HuH-7.5 (cell line): ENCODE measurements around the gene VRK3.
A peak's percentile ranks its signal among the peaks of the same experiment; 100 is the strongest.
"Not testable (repeated sequence)": the region's sequence is repeated elsewhere in the genome, so short reads cannot be mapped to it uniquely, and the experiment has no call there.

Source experiments
- DNase-seq: peaks from one replicate; pipeline ENCODE4 v3.0.0; 2011; ENCODE audit warnings: low spot score

The VRK3 gene

GRCh38 chr19:49988007-49988406 is 37.2 kb downstream of the VRK3 start:
- no peak for DNase-seq

DNA sequence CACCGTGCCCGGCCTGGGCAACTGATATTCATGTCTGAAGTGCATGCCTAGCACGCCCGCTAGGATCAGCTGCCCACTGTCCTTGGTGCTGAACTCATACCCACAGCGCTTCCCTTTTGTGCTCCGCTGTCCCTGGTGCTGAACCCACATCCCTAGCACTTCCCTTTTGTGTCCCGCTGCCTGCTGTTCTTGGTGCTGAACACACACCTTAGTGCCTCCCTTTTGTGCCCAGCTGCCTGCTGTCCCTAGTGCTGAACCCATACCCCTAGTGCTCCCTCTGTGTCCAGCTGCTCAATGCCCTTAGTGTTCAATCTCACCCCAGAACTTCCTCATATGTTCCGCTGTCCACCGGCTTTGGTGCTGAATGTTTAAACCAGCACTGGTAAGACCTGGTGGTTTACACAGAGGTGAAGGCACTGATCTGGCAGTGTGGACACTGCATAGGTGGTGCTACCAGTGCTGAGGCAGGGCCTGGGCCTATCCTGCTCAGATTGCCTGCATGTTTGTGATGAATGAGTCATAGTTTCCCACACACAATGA is 37.9 kb downstream of the VRK3 start:
- peak; percentile 67 for DNase-seq

GRCh38 chr19:49986354-49986753 is 38.8 kb downstream of the VRK3 start:
- DNase-seq, result no peak

DNA sequence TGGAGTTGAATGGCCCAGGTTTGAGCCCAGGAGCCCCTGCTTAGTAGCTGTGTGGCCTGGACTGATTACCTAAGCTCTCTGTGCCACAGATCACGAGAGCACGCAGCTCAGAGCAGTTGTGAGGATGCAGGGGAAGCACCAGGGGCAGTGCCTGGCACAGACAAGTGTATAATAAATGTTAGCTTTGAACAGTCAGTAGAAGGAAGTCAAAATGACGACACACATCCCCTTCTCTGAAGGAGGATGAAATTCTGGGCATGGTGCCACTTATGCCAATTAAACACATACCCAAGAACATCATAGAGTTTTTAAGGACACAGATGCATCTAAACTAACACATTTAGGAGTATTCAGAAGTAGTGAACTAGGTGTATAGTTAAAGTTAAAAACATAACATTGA is 39.3 kb downstream of the VRK3 start:
- DNase-seq, result no peak

- DNase-seq, result no peak
Measured at GRCh38 chr19:49984491-49984890, 40.7 kb downstream of the VRK3 start.

DNA sequence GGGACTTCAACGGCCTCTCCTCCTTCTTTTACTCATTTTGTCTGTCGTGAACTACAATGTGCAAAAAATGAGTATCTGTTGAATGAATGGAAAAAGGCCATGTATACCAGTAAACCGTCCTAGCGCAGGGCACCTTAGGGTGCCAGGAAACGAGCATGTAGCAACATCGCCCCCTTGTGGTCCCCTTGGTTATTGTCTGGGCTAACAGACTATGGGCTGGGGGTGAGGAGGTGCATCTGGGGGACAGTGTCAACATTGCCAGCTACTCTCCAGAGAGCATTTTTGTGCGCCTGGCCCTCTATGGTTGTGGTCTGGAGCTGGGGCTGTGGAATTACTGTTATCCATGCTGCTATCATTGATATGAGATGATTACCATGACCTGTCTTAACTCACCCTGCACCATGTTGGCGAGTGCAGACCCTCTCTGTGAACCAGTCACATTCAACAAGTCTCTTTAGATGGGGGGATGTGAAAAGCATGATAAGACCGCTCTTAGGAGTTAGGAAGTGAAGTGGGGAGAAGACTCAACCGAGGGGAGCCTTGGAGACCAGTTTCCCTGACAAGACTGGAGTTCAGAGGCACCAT is 41.4 kb downstream of the VRK3 start:
- DNase-seq, result peak; percentile 64

GRCh38 chr19:49981603-49982593 is 43.3 kb downstream of the VRK3 start:
- DNase-seq, result no peak

GRCh38 chr19:49978324-49978723 is 46.8 kb downstream of the VRK3 start:
- DNase-seq, result no peak

GRCh38 chr19:49977881-49978280 is 47.3 kb downstream of the VRK3 start:
- DNase-seq, result no peak

DNA sequence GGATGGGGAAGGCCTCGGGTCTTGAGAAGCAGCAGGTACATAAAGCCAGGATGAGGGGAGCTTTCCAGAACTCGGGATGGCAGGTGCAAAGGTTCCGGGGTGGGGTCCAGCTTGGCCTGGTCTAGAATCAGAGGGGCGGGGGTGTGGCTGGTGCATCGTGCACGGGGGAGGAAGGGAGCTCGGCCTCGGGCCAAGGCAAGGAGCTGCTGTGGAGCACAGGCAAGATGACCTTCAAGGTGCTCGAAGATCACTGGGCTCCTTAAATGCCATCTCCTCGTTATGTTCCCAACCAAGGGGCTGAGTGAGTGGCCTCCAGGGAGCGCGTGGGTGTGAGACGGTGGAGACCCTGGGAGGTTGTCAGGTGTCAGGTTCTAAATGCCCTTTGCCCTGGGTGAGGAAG is 48.1 kb downstream of the VRK3 start:
- no peak for DNase-seq

DNA sequence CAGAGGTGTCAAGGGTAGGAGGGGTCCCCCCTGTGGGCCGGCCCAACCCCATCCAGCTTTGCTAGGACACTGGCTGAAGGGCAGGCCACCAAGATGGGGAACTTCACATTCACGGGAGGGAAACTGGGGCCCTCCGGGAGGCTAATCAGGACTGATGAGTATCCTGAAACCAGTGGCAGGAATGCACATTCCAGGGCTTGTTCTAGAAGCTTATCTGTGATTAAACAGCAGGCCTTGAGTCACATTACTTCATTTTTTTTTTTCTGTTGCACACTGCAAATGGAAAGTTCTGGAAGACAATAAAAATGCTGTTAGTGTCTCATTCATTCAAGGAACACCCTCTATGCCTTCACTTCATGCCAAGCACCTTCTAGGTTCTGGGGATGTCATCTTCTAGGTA is 48.7 kb downstream of the VRK3 start:
- DNase-seq, result no peak

DNA sequence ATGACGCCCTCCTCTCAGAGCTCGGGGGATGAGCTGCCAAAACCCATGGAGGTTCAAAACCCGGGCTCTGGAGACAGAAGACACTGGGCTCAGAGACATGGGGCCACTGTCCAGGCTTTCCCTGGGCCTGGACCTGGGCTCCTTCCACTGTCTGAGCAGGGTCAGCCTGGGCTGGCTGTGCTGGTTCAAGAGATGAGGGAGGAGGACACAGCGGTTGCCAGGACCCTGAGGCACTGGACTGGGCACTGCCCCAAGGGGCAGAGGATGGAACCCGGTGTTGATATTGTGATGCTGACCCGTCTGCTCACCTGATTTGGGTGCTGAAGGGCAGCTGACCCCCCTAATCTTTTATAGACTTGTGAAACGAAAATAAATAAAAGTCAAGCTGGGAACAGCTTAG is 50.1 kb downstream of the VRK3 start:
- no peak for DNase-seq

DNA sequence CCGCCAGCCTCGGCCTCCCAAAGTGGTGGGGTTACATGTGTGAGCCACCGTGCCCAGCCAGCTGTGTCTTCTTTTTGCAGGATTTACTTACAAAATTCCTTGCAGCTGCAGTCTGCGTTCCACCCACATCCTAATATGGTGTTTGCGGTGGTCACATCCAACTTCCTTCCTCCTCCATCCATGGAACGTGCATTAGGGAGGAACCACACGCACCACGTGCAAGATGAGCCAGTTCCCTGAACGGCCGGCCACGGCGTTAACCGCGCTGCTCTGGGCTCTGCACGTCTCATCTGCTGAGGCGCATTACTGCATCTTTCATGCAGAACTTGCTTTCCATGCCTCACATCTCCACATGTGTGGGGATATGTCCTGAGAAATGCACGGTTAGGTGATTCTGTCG is 51.2 kb downstream of the VRK3 start:
- no peak for DNase-seq

- no peak for DNase-seq
Measured at GRCh38 chr19:49972841-49973240, 52.3 kb downstream of the VRK3 start.

DNA sequence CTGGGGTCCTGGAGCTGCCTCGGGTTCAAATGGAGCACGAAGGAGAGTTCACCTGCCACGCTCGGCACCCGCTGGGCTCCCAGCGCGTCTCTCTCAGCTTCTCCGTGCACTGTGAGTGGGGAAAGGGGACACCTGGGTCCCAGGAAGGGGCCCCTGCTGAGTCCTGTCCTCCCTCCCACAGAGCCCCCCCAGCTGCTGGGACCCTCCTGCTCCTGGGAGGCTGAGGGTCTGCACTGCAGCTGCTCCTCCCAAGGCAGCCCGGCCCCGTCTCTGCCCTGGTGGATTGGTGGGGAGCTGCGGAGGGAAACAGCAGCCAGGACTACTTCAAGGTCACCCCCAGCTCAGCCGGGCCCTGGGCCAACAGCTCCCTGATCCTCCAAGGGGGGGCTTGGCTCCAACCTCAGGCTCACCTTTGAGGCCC is 53.2 kb downstream of the VRK3 start:
- DNase-seq, result no peak

DNA sequence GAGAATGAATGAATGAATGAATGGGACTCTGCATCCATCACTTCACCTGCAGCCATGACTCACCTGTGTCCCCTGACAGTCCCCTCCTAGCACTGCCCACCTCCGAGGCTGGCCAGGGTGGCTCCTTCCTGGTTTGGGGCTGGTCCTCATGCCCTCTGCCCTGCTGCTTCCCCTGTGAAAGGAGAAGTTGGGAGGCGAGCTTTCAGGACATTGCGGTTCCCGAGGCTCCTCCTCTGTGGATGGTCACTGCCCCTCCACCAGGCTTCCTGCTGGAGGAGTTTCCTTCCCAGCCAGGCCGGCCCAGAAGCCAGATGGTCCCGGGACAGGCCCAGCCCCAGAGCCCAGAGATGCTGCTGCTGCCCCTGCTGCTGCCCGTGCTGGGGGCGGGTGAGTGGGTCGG is 55.8 kb downstream of the VRK3 start:
- not testable (repeated sequence) for DNase-seq

GRCh38 chr19:49968279-49968922 is 56.8 kb downstream of the VRK3 start:
- no peak for DNase-seq

DNA sequence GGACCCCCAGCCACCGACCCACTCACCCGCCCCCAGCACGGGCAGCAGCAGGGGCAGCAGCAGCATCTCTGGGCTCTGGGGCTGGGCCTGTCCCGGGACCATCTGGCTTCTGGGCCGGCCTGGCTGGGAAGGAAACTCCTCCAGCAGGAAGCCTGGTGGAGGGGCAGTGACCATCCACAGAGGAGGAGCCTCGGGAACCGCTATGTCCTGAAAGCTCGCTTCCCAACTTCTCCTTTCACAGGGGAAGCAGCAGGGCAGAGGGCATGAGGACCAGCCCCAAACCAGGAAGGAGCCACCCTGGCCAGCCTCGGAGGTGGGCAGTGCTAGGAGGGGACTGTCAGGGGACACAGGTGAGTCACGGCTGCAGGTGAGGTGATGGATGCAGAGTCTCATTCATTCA is 64.2 kb downstream of the VRK3 start, which contains the start of gene SIGLEC11:
Gene SIGLEC11 (minus strand): TSS at position 193 of the 400 bp plus-strand sequence. CDS start 91 bp downstream, at position 102.
- not testable (repeated sequence) for DNase-seq

DNA sequence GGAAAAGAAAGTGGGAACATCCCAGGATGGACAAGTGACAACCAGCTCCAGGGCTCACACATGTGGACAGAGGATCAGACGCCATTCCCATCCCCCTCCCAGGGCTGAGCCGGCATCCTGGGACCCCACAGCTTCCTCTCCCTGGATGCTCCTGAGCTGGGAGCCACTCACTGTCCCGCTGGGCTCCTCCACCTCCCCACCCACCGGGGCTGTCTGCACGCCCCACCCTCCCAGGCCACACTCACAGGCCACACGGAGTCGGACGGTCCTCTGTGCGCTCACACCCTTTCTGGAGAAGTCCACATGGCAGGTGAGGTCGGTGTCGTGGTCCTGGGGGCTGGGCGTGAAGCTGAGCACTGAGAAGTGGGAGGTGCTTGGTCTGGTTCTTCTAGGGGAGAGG is 65.3 kb downstream of the VRK3 start:
- DNase-seq, result not testable (repeated sequence)

DNA sequence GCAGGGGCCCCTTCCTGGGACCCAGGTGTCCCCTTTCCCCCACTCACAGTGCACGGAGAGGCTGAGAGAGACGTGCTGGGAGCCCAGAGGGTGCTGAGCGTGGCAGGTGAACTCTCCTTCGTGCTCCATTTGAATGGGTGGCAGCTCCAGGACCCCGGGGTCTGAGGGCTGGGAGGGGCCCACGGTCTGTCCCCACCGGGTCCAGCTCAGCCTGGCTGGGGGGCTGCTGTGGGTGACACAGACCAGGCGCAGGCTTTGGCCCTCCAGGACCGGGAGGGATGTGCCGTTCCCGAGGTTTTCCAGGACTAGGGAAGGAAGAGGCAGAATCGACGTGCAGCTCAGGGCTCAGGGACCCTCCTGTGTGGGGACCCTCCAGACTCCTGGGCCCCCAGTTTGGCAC is 66.6 kb downstream of the VRK3 start:
- DNase-seq, result not testable (repeated sequence)

- DNase-seq, result not testable (repeated sequence)
Measured at GRCh38 chr19:49958144-49958543, 67.0 kb downstream of the VRK3 start.

DNA sequence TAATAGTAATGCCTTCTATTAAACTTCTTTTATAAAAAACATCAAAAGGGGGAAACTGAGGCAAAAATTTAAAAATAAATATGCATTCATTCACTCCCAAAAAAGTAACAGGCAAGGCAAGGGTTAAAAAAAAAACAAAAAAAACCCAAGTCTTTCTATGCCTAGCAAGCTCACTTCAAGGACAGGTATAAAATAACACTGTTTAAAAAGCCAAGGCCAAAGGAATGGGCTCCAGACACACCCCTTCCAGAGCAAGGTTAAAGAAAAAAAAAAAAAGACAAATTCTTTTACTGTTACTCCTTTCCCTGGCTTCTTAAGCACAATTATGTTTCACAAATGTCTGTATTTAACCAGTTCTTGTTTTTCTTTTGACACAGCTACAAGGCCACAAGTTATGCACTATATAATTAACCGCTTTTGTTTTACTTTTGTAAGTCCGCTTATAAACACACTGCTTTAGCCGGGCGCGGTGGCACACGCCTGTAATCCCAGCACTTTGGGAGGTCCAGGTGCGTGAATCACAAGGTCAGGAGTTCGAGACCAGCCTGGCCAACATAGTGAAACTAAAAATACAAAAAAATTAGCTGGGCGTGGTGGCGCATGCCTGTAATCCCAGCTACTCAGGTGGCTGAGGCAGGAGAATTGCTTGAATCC is 67.8 kb downstream of the VRK3 start:
- DNase-seq, result no peak
